H54 (cell line): ENCODE data around the gene PACS2.
"Not testable (repeated sequence)": the region's sequence is repeated elsewhere in the genome, so short reads cannot be mapped to it uniquely, and the experiment has no call there.

Source experiments
- DNase-seq: peaks from one replicate; pipeline ENCODE4 v3.0.0; 2011; ENCODE audit warnings: low spot score, mixed read lengths; ENCODE audit not compliant: insufficient read length
- FAIRE-seq: peaks from 3 replicates; lab custom pipeline; 2011; peaks lifted over from hg19 to GRCh38; lab: Jason Lieb, UNC
- POLR2A ChIP-seq: IDR thresholded peaks from 2 replicates; pipeline ENCODE4 v1.6.1; 2011; ENCODE audit warnings: low read depth, mild to moderate bottlenecking, low read length

PACS2 gene

GRCh38 chr14:105314287-105315200 lies at the start of gene PACS2:
Gene PACS2, plus strand, starts transcription at chr14:105314748. Its CDS starts 171 bp downstream, at chr14:105314919.
- no peak for FAIRE-seq
- 0 out of 2 replicates have a peak, but pooled peaks have one; percentile 33 for TF ChIP-seq POLR2A
- peak; percentile 99 for DNase-seq

- no peak for FAIRE-seq
- TF ChIP-seq POLR2A = no peak
- no peak for DNase-seq
Observed at GRCh38 chr14:105267820-105268548, 46.6 kb upstream of the PACS2 start.

DNA sequence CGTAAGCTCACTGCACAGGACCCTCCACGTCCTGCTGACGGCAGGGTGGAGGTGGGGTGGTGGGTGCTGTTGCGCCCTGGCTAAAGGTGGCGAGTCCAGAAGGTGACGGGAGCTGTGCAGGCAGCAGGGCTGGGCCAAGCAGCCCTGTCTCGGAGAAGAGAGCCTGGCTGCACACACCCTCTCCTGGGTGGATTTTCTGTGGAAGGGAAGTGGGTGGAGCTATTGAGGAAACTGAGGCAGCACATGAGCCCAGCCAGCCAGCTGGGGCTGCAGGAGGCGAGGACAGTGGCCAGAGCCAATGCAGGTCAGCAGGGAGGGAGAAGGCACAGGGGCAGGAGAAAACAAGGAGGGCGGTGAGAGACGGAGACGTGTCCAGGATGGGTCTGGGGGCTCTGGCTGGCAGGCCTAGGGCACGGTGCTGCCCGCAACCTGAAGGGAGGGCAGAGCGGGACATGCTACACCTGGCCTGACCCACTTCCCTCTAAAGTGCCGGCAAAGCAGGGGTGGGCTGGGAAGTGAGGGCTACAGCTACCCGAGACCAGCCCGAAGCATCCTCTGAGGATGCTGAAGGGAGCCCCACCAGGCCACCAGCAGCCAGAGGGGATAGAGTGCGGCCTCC lies 45.7 kb upstream of the PACS2 start:
- TF ChIP-seq POLR2A = no peak
- DNase-seq (no peak), FAIRE-seq (no peak)

DNA sequence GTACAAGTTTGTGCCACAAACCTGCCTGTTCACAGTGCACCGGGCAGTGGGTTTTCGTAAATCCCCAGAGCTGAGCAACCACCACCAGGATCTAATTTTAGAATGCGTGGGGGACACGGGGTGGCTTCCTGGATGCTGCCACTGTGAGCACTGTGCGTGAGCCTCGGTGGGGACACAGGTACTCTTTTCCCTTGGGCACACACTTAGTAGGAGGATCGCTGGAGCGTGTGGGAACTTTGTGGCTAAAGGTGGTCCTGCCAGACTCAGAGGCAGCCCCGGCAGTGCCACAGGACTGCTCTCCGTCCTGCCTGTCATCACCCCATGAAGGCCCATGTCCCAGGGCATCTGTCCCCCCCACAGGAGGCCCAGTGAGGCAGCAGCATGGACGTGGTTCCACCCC lies 45.1 kb upstream of the PACS2 start:
- DNase-seq (no peak), FAIRE-seq (no peak)
- TF ChIP-seq POLR2A = no peak

GRCh38 chr14:105271224-105271890 lies 43.2 kb upstream of the PACS2 start:
- TF ChIP-seq POLR2A = no peak
- FAIRE-seq (no peak), DNase-seq (no peak)

- FAIRE-seq = no peak
- TF ChIP-seq POLR2A = no peak
- no peak for DNase-seq
Observed at GRCh38 chr14:105272623-105273022, 41.9 kb upstream of the PACS2 start.

- no peak for TF ChIP-seq POLR2A
- DNase-seq = no peak
- no peak for FAIRE-seq
Observed at GRCh38 chr14:105273062-105273461, 41.5 kb upstream of the PACS2 start.

- no peak for FAIRE-seq
- no peak for DNase-seq
- TF ChIP-seq POLR2A = no peak
Observed at GRCh38 chr14:105274637-105275036, 39.9 kb upstream of the PACS2 start.

DNA sequence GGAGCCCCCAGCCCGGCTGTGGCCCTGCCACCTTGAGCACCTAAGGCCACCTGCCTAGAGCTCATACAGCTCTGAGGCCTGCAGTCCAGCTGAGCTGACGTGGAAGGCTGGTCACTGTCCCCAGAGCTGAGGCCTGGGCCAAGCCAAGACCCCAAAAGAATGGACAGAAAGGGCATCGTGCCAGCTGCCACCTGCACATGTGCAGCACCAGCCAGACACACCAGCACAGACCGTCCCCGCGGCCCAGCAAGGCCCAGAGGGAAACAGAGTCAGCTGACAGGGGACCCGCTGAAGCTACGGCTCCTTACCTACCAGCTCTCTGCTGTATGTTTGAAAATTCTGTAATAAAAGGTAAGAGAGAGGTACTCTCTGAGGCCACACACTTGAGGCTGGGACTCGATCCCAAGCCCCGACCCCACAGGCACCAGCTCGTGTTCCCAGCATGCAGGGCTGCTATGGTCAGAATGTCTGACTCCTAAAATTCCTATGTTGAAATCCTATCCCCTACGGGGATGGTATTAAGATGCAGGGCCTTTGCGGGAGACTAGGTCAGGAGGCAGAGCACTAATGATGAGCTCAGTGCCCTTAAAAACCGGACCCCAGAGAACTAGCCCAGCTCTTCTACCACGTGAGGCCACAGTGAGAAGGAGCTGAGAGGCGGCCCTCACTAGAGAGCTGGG lies 39.1 kb upstream of the PACS2 start:
- no peak for TF ChIP-seq POLR2A
- no peak for FAIRE-seq
- DNase-seq = no peak

GRCh38 chr14:105277448-105277847 lies 37.1 kb upstream of the PACS2 start:
- not testable (repeated sequence) for DNase-seq, FAIRE-seq

- FAIRE-seq (no peak), DNase-seq (no peak)
- TF ChIP-seq POLR2A = no peak
Observed at GRCh38 chr14:105279642-105280361, 34.7 kb upstream of the PACS2 start.

DNA sequence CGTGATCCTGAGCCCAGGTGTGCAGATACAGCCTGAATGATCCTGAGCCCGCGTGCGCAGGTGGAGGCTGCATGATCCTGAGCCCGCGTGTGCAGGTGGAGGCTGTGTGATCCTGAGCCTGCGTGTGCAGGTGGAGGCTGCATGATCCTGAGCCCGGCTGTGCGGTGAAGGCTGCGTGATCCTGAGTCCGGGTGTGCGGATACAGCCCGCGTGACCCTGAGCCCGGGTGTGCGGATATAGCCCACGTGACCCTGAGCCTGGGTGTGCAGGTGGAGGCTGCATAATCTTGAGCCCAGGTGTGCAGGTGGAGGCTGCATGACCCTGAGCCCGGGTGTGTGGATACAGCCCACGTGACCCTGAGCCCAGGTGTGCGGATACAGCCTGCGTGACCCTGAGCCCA lies 34.0 kb upstream of the PACS2 start:
- no peak for TF ChIP-seq POLR2A
- DNase-seq (no peak), FAIRE-seq (no peak)
